Fibroblast of lung (primary cell): ENCODE measurements around the gene OR11A1. TPM values are rescaled to one million over a fixed set of nuclear protein-coding genes. Genes with fewer than 3 reads are reported as not detected.

ENCODE experiments used
- DNase-seq, 2 donors: peaks; one replicate each; pipeline versions ENCODE4 v3.0.0 to v3.0.0-alpha.2; 2010; ENCODE audit warnings: low read depth in 2 of 2
- H2AFZ ChIP-seq: 2 replicates; pipeline ENCODE4 v1.5.1; 2012; ENCODE audit warnings: low read length, control low read depth, inconsistent platforms
- H3K27ac ChIP-seq: 2 replicates; pipeline ENCODE4 v1.5.1; 2011; ENCODE audit warnings: low read length, control low read depth; ENCODE audit not compliant: insufficient read depth
- H3K27me3 ChIP-seq: 2 replicates; pipeline ENCODE4 v1.5.1; 2011; ENCODE audit warnings: mild to moderate bottlenecking, low read length; ENCODE audit not compliant: control insufficient read depth, insufficient read depth
- H3K36me3 ChIP-seq: 2 replicates; pipeline ENCODE4 v1.5.1; 2011; ENCODE audit warnings: low read length; ENCODE audit not compliant: control insufficient read depth, insufficient read depth
- H3K4me1 ChIP-seq: 2 replicates; pipeline ENCODE4 v1.5.1; 2011; ENCODE audit warnings: low read length; ENCODE audit not compliant: control insufficient read depth, insufficient read depth; ENCODE audit errors: extremely low read depth
- H3K4me2 ChIP-seq: 2 replicates; pipeline ENCODE4 v1.5.1; 2011; ENCODE audit warnings: low read length, control low read depth; ENCODE audit not compliant: insufficient read depth; ENCODE audit errors: extremely low read depth
- H3K4me3 ChIP-seq, 4 experiments: fragments of 200-600 bp in 1 of 4; sonication (generic) in 1 of 4; replicated peaks in 1 of 4; 2 replicates each; pipeline ENCODE4 v1.5.1; 2011 to 2016; ENCODE audit warnings: low read length in 4 of 4, low read depth in 3 of 4, mild to moderate bottlenecking in 3 of 4, control low read depth in 2 of 4, inconsistent platforms in 1 of 4, mixed read lengths in 1 of 4; ENCODE audit not compliant: insufficient read depth in 1 of 4; ENCODE audit errors: control extremely low read depth in 1 of 4
- H3K79me2 ChIP-seq: 2 replicates; pipeline ENCODE4 v1.5.1; 2012; ENCODE audit warnings: mild to moderate bottlenecking, low read length, inconsistent platforms; ENCODE audit not compliant: control insufficient read depth, insufficient read depth
- H3K9ac ChIP-seq: 2 replicates; pipeline ENCODE4 v1.5.1; 2011; ENCODE audit warnings: mild to moderate bottlenecking, low read length, control low read depth; ENCODE audit not compliant: insufficient read depth
- H3K9me3 ChIP-seq: 2 replicates; pipeline ENCODE4 v1.5.1; 2012; ENCODE audit warnings: low read depth, low read length; ENCODE audit not compliant: control insufficient read depth, insufficient read depth
- H4K20me1 ChIP-seq: 2 replicates; pipeline ENCODE4 v1.5.1; 2011; ENCODE audit warnings: low read length; ENCODE audit not compliant: control insufficient read depth, insufficient read depth; ENCODE audit errors: extremely low read depth
- EZH2 ChIP-seq: IDR thresholded peaks from 2 replicates; pipeline ENCODE4 v1.5.1; 2012; ENCODE audit warnings: low read length, control low read depth, mild to moderate bottlenecking; ENCODE audit errors: missing control alignments
- polyA plus RNA-seq, 2 donors: library from polyadenylated mRNA; depleted of rRNA in 1 of 2; stranded (reverse) in 1 of 2; unstranded in 1 of 2; fragments of >200 nt; gene quantifications; 2 replicates each; pipeline ENCODE4 v1.2.1, GENCODE V29; 2011 to 2012; ENCODE audit warnings: missing spikeins in 1 of 2
- total RNA-seq: library from RNA; depleted of rRNA; stranded (reverse); fragments of >200 nt; gene quantifications from 2 replicates; pipeline ENCODE4 v1.2.1, GENCODE V29; 2014
- TF ChIP-seq, protein P1 (sequence below), 2 donors: IDR thresholded peaks in 1 of 2; conservative IDR thresholded peaks in 1 of 2; 1 replicate in 1 of 2; 2 replicates in 1 of 2; pipeline ENCODE4 v1.5.1; 2011 to 2012; ENCODE audit warnings: low read length in 2 of 2, control low read depth in 1 of 2, inconsistent platforms in 1 of 2, low read depth in 1 of 2, mild to moderate bottlenecking in 1 of 2

OR11A1 gene
- total and polyA plus RNA-seq, 2 donors (not counting 1 experiment from before 2014, with no cell fraction given) = not detected

DNA sequence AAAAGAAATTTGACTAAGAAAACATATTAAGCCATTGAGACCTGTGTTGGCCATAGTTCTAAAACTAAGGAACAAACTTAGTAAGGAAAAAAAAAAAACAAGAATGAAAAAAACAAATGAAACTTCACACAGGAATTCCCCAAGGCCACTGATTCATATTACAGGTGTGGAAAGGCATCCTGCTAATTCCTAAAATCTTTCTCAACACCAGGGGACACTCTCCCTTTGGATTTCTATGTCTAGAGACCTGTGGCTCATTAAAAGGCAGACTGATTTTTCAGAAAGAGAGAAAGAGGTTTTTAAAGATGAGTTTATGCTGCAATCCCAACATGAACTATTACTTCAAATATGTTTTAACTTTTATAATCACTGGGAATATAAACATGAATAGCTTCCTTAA is 42.3 kb downstream of the OR11A1 start, which contains the start of gene OR12D1:
Gene OR12D1, plus strand, starts transcription at position 341 of the 400 bp plus-strand sequence.
- H3K4me3 ChIP-seq = no peak within 1 kb of the TSS
- no peaks in the 10 kb centered on the region for H3K4me1 ChIP-seq
- H3K79me2 ChIP-seq = no peaks in the 10 kb centered on the region
- no peaks in the 10 kb centered on the region for H3K9me3 ChIP-seq
- H3K27ac ChIP-seq = no peak within 1 kb of the TSS
- no peaks in the 10 kb centered on the region for H3K27me3 ChIP-seq
- TF ChIP-seq, protein P1, sequence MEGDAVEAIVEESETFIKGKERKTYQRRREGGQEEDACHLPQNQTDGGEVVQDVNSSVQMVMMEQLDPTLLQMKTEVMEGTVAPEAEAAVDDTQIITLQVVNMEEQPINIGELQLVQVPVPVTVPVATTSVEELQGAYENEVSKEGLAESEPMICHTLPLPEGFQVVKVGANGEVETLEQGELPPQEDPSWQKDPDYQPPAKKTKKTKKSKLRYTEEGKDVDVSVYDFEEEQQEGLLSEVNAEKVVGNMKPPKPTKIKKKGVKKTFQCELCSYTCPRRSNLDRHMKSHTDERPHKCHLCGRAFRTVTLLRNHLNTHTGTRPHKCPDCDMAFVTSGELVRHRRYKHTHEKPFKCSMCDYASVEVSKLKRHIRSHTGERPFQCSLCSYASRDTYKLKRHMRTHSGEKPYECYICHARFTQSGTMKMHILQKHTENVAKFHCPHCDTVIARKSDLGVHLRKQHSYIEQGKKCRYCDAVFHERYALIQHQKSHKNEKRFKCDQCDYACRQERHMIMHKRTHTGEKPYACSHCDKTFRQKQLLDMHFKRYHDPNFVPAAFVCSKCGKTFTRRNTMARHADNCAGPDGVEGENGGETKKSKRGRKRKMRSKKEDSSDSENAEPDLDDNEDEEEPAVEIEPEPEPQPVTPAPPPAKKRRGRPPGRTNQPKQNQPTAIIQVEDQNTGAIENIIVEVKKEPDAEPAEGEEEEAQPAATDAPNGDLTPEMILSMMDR (conservative IDR thresholded peaks at IDR 0.05 in 1 of 2, IDR thresholded peaks at IDR 0.05 in 1 of 2; ENCODE audit: low read depth in 1 of 2, low read length in 2 of 2) = no peak
- TF ChIP-seq EZH2 = no peak
- H3K36me3 ChIP-seq = no peaks in the 10 kb centered on the region
- H2AFZ ChIP-seq = no peak within 1 kb of the TSS
- no peaks in the 10 kb centered on the region for H4K20me1 ChIP-seq
- no peak within 1 kb of the TSS for H3K4me2 ChIP-seq
- no peak for DNase-seq
- no peak within 1 kb of the TSS for H3K9ac ChIP-seq

DNA sequence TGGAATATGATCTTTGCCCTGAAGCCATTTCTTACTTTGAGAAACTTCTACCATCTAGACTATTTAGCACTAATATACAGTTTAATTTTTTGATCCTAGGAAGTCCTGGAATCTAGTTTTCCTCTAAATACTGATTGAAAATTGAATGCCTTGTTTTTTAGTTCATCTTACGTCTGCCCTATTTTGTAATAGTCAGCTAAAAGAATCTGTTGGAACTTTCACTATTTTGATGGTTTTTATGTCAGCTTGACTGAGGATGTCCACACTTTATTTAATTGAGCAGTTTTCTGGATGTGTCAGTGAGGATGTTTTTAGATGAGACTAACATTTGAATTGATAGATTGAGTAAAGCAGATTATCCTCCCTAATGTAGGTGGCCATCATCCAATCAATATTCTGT is 53.1 kb downstream of the OR11A1 start:
- H3K4me1 ChIP-seq = no peaks in the 10 kb centered on the region
- H4K20me1 ChIP-seq = no peaks in the 10 kb centered on the region
- H3K9ac ChIP-seq = no peak overlapping the region
- TF ChIP-seq EZH2 = no peak
- TF ChIP-seq, protein P1 (conservative IDR thresholded peaks at IDR 0.05 in 1 of 2, IDR thresholded peaks at IDR 0.05 in 1 of 2; ENCODE audit: low read depth in 1 of 2, low read length in 2 of 2) = no peak
- no peaks in the 10 kb centered on the region for H3K27me3 ChIP-seq
- no peaks in the 10 kb centered on the region for H3K79me2 ChIP-seq
- H3K4me2 ChIP-seq = no peak overlapping the region
- no peak overlapping the region for H3K4me3 ChIP-seq
- H3K36me3 ChIP-seq = no peaks in the 10 kb centered on the region
- no peaks in the 10 kb centered on the region for H3K9me3 ChIP-seq
- H3K27ac ChIP-seq = no peak overlapping the region
- no peak for DNase-seq
- H2AFZ ChIP-seq = no peak overlapping the region

DNA sequence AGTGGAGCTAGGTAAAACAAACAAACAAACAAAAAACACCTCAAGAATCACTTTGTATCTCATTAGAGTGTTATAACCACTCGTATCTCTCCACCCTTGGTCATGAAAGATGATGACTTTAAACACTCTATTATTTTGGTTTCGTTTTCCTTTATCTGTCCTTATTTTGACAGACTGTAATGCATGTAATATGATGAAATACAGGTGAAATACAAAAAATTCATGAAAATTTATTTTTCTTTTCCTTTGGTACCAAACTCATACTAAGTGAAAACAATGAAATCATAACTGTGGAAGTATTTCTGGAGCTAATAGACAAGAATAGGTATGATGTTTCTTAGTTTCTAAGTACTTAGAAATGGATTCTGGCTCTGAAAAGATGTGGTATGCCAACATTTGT is 57.3 kb downstream of the OR11A1 start:
- Histone ChIP-seq H2AFZ (no peak overlapping the region), H3K79me2 (no peaks in the 10 kb centered on the region), H3K36me3 (no peaks in the 10 kb centered on the region), H3K9me3 (no peaks in the 10 kb centered on the region), H3K9ac (no peak overlapping the region), H3K4me2 (no peak overlapping the region), H3K4me3 (no peak overlapping the region), H3K27ac (no peak overlapping the region), H3K27me3 (no peaks in the 10 kb centered on the region), H4K20me1 (no peaks in the 10 kb centered on the region), H3K4me1 (no peaks in the 10 kb centered on the region)
- TF ChIP-seq, protein P1 (conservative IDR thresholded peaks at IDR 0.05 in 1 of 2, IDR thresholded peaks at IDR 0.05 in 1 of 2; ENCODE audit: low read depth in 1 of 2, low read length in 2 of 2) = no peak
- TF ChIP-seq EZH2 = no peak
- DNase-seq = no peak
